IMR-90 (cell line): ENCODE data around the gene SETDB1. TPM values are rescaled to one million over a fixed set of nuclear protein-coding genes. Genes with fewer than 3 reads are reported as not detected.

Source experiments
- ATAC-seq: fragments of 200-7000 bp; cut with Tn5 transposase; 2 replicates; pipeline ENCODE4 v1.9.1; 2020; ENCODE audit warnings: low read depth, mild to moderate bottlenecking, moderate library complexity
- BruUV-seq: library from RNA; stranded (reverse); fragments of 400-500 nt; replicated peaks from 2 replicates; lab custom pipeline; 2021; lab: Mats Ljungman, UMichigan
- CTCF ChIA-PET: fragments of 300-600 bp; formaldehyde crosslinking; extraction: SDS; loops from one replicate; lab custom pipeline; 2021; ENCODE audit warnings: antibody characterized with exemption; lab: Yijun Ruan, JAX
- POLR2A ChIA-PET: fragments of 300-600 bp; sonication (Branson Sonifier 250); formaldehyde crosslinking; loops from one replicate; lab custom pipeline; 2022; ENCODE audit warnings: antibody characterized with exemption; ENCODE audit not compliant: unreplicated experiment; lab: Charles Lee
- DNase-seq: peaks from one replicate; pipeline ENCODE4 v3.0.0; 2013
- H2AFZ ChIP-seq: replicated peaks from 2 replicates; pipeline ENCODE3; 2013; ENCODE audit warnings: low read length, mild to moderate bottlenecking; ENCODE audit not compliant: poor library complexity
- H2AK5ac ChIP-seq: 2 replicates; pipeline ENCODE4 v1.6.1; 2013; ENCODE audit warnings: low read depth, low read length, inconsistent platforms
- H2AK9ac ChIP-seq: replicated peaks from 2 replicates; pipeline ENCODE3; 2013; ENCODE audit warnings: mild to moderate bottlenecking, low read depth, low read length, moderate library complexity; ENCODE audit not compliant: poor library complexity
- H2BK120ac ChIP-seq: 2 replicates; pipeline ENCODE4 v1.6.1; 2013; ENCODE audit warnings: low read depth, low read length, inconsistent platforms
- H2BK15ac ChIP-seq: 3 replicates; pipeline ENCODE4 v1.6.1; 2013; ENCODE audit warnings: low read depth, low read length, inconsistent platforms
- H2BK20ac ChIP-seq: 2 replicates; pipeline ENCODE4 v1.6.1; 2013; ENCODE audit warnings: low read depth, mild to moderate bottlenecking, inconsistent platforms, low read length, moderate library complexity
- H2BK5ac ChIP-seq: 2 replicates; pipeline ENCODE4 v1.6.1; 2013; ENCODE audit warnings: mild to moderate bottlenecking, low read depth, low read length, inconsistent platforms; ENCODE audit not compliant: poor library complexity, severe bottlenecking
- H3K14ac ChIP-seq: replicated peaks from 2 replicates; pipeline ENCODE4 v1.6.1; 2013; ENCODE audit warnings: low read depth, low read length, inconsistent platforms
- H3K18ac ChIP-seq: 2 replicates; pipeline ENCODE4 v1.6.1; 2013; ENCODE audit warnings: low read depth, low read length, control low read depth
- H3K23ac ChIP-seq: 2 replicates; pipeline ENCODE4 v1.6.1; 2013; ENCODE audit warnings: low read depth, low read length, inconsistent platforms
- H3K27ac ChIP-seq: 2 replicates; pipeline ENCODE4 v1.5.1; 2013; ENCODE audit warnings: mild to moderate bottlenecking, control low read depth, low read length; ENCODE audit not compliant: insufficient read depth
- H3K27me3 ChIP-seq: 2 replicates; pipeline ENCODE4 v1.6.1; 2013; ENCODE audit warnings: low read length; ENCODE audit not compliant: control insufficient read depth, insufficient read depth
- H3K36me3 ChIP-seq: 2 replicates; pipeline ENCODE4 v1.6.1; 2013; ENCODE audit warnings: low read length, mixed read lengths; ENCODE audit not compliant: control insufficient read depth, insufficient read depth
- H3K4ac ChIP-seq: 2 replicates; pipeline ENCODE4 v1.6.1; 2013; ENCODE audit warnings: low read depth, low read length, inconsistent platforms
- H3K4me1 ChIP-seq: 2 replicates; pipeline ENCODE4 v1.6.1; 2013; ENCODE audit warnings: low read length, mixed read lengths; ENCODE audit not compliant: control insufficient read depth, insufficient read depth
- H3K4me2 ChIP-seq: 2 replicates; pipeline ENCODE4 v1.6.1; 2013; ENCODE audit warnings: low read depth, mild to moderate bottlenecking, control low read depth, low read length, moderate library complexity
- H3K4me3 ChIP-seq: 2 replicates; pipeline ENCODE4 v1.5.1; 2013; ENCODE audit warnings: low read depth, mild to moderate bottlenecking, control low read depth, low read length, moderate library complexity; ENCODE audit not compliant: insufficient read depth
- H3K56ac ChIP-seq: 2 replicates; pipeline ENCODE4 v1.6.1; 2013; ENCODE audit warnings: low read length, inconsistent platforms; ENCODE audit not compliant: insufficient read depth; ENCODE audit errors: extremely low read depth
- H3K79me1 ChIP-seq, 2 experiments: 2 replicates each; pipeline ENCODE4 v1.6.1; 2013; ENCODE audit warnings: low read length in 2 of 2, inconsistent platforms in 1 of 2, low read depth in 1 of 2
- H3K9ac ChIP-seq: 2 replicates; pipeline ENCODE4 v1.6.1; 2013; ENCODE audit warnings: low read depth, low read length, control low read depth
- H3K9me1 ChIP-seq: 2 replicates; pipeline ENCODE4 v1.6.1; 2013; ENCODE audit warnings: low read length, inconsistent platforms; ENCODE audit not compliant: insufficient read depth
- H3K9me3 ChIP-seq: 2 replicates; pipeline ENCODE4 v1.6.1; 2013; ENCODE audit warnings: low read length; ENCODE audit not compliant: control insufficient read depth, insufficient read depth
- H4K20me1 ChIP-seq: 2 replicates; pipeline ENCODE4 v1.6.1; 2013; ENCODE audit warnings: low read length, inconsistent platforms; ENCODE audit not compliant: insufficient read depth
- H4K5ac ChIP-seq: 2 replicates; pipeline ENCODE4 v1.6.1; 2013; ENCODE audit warnings: mild to moderate bottlenecking, low read depth, low read length, control low read depth
- H4K8ac ChIP-seq, 2 experiments: 2 replicates each; pipeline ENCODE4 v1.6.1; 2013; ENCODE audit warnings: low read depth in 2 of 2, low read length in 2 of 2, control low read depth in 1 of 2, inconsistent platforms in 1 of 2
- H4K91ac ChIP-seq: 2 replicates; pipeline ENCODE4 v1.6.1; 2013; ENCODE audit warnings: low read depth, low read length, inconsistent platforms; ENCODE audit not compliant: insufficient read depth
- CHD1 ChIP-seq: IDR thresholded peaks from 2 replicates; pipeline ENCODE4 v1.6.1; 2012; ENCODE audit warnings: low read depth, low read length, improper control_type of control experiment
- ELK1 ChIP-seq: fragments of 150-350 bp; IDR thresholded peaks from 2 replicates; pipeline ENCODE4 v1.6.1; 2016; ENCODE audit warnings: low read depth, mild to moderate bottlenecking, low read length, moderate library complexity, borderline replicate concordance
- WGBS, 2 experiments: methylation state at CpG; one replicate each; pipeline versions ENCODE4 v1.1.5 to v1.1.7; 2013; ENCODE audit warnings: missing lambda C conversion rate in 2 of 2; ENCODE audit not compliant: insufficient read length in 1 of 2; ENCODE audit errors: extremely low coverage in 2 of 2; 5-methylcytosine and 5-hydroxymethylcytosine counted together
- dilution Hi-C: fragments of 300-500 bp; cut with HindIII; formaldehyde crosslinking; loops from one replicate; pipeline ENCODE4 v1.14.3; 2018; ENCODE audit warnings: low sequenced_read_pairs; ENCODE audit not compliant: unreplicated experiment
- in situ Hi-C: fragments of 300-500 bp; cut with MboI; formaldehyde crosslinking; loops from 3 replicates; pipeline ENCODE4 v1.14.3; 2019; ENCODE audit warnings: low sequenced_read_pairs, inconsistent platforms, mixed read lengths
- intact Hi-C: fragments of 100-400 bp; cut with micrococcal nuclease; formaldehyde crosslinking; loops from 2 replicates; pipeline ENCODE4 v1.10.0; 2022
- polyA plus RNA-seq, 3 experiments: library from polyadenylated mRNA; depleted of rRNA; stranded (reverse); fragments of >200 nt; gene quantifications; 2 replicates each; pipeline ENCODE4 v1.2.3, GENCODE V29; 2012; ENCODE audit warnings: low replicate concordance in 1 of 3
- total RNA-seq: library from RNA; depleted of rRNA; stranded (reverse); fragments of >200 nt; gene quantifications from 2 replicates; pipeline ENCODE4 v1.2.3, GENCODE V29; 2012

The SETDB1 gene
- total and polyA plus RNA-seq, 2 of the 4 experiments (the other 2 are of a cell fraction): 18.7 to 22.9 TPM

- no peaks in the 10 kb centered on the region for H3K36me3 ChIP-seq
- in situ Hi-C loops: no loop called here
- WGBS, 2 experiments: no CpG with 5 or more reads among the region's 4 CpGs
Observed at GRCh38 chr1:151007853-151008243, 81.7 kb downstream of the SETDB1 start.

More at GRCh38 chr1:151007853-151008243, 81.7 kb downstream of the SETDB1 start:
- CTCF ChIA-PET: no interaction called here
- Histone ChIP-seq H3K9ac (peak overlapping the region; percentile 14; the same call in 1 of the 2 replicates), H3K18ac (peak overlapping the region; percentile 25; the same call in 1 of the 2 replicates), H2AK5ac (no peak overlapping the region), H3K27ac (no peak overlapping the region), H4K91ac (no peak overlapping the region), H3K4ac (peak overlapping the region; percentile 18; the same call in 1 of the 2 replicates), H3K4me1 (peaks cover 4% of the 10 kb centered on the region; the same call in 1 of the 2 replicates), H2BK20ac (no peak overlapping the region), H4K20me1 (no peaks in the 10 kb centered on the region), H4K8ac (peak overlapping the region; percentile 73 to 74), H2BK5ac (peak overlapping the region; percentile 48), H3K23ac (peak overlapping the region; percentile 50; the same call in 1 of the 2 replicates), H2BK120ac (0 out of 2 replicates have a peak overlapping the region, but pooled peaks have one; percentile 21), H2AK9ac (no peak overlapping the region), H4K5ac (peak overlapping the region; percentile 71; the same call in 1 of the 2 replicates), H3K9me3 (no peaks in the 10 kb centered on the region), H3K79me1 (peaks cover 16 to 47% of the 10 kb centered on the region in 2 experiments), H2BK15ac (peak overlapping the region; percentile 3; the same call in 1 of the 3 replicates), H3K27me3 (no peaks in the 10 kb centered on the region), H3K14ac (peak overlapping the region; percentile 82), H3K4me3 (peak overlapping the region; percentile 33; the same call in 1 of the 2 replicates), H3K4me2 (peak overlapping the region; percentile 90), H2AFZ (peak overlapping the region; percentile 98), H3K56ac (no peak overlapping the region), H3K9me1 (peaks cover 11% of the 10 kb centered on the region)
- POLR2A ChIA-PET: interaction anchor here (0.5 kb wide), 1 partner anchor 429 kb away, joined by 3 read pairs; no protein-coding TSS in a partner anchor
- BruUV-seq: no TSS peak
- TF ChIP-seq ELK1 (no peak), CHD1 (0 out of 2 replicates have a peak, but pooled peaks have one; percentile 37)
- intact Hi-C loops (loop anchor here (5.0 to 10.0 kb wide), 2 partner anchors 54 to 443 kb away; partner anchors contain the start of gene MLLT11), dilution Hi-C loops (no loop called here)
- DNase-seq (no peak), ATAC-seq (no peak)
